Astrocyte (in vitro differentiated cells and primary cell): ENCODE measurements around the gene ADCY2.

Experiments used
- CTCF ChIP-seq: IDR thresholded peaks from 2 replicates; pipeline ENCODE4 v1.5.1; 2011; ENCODE audit warnings: low read depth, mild to moderate bottlenecking, inconsistent platforms, low read length, moderate library complexity; ENCODE audit not compliant: insufficient read depth
- EZH2 ChIP-seq: IDR thresholded peaks from 2 replicates; pipeline ENCODE4 v1.6.1; 2012; ENCODE audit warnings: mild to moderate bottlenecking, low read length, inconsistent platforms; ENCODE audit not compliant: insufficient read depth

- no peak for TF ChIP-seq CTCF
- TF ChIP-seq EZH2, result no peak
Measured at GRCh38 chr5:7822449-7822848, 426.5 kb downstream of the ADCY2 start.
